Tongue (tissue), 3 donors: ENCODE results near the gene NIM1K. TPM values are rescaled to one million over a fixed set of nuclear protein-coding genes. Genes with fewer than 3 reads are reported as not detected.
"Not testable (repeated sequence)": the region's sequence is repeated elsewhere in the genome, so short reads cannot be mapped to it uniquely, and the experiment has no call there.

Source experiments
- DNase-seq: peaks from one replicate; pipeline ENCODE4 v3.0.0-alpha.2; 2015
- small RNA-seq: library from RNA; depleted of rRNA; stranded (forward); fragments of <200 nt; gene quantifications from one replicate; pipeline ENCODE3, GENCODE V24; 2014; ENCODE audit warnings: low replicate concordance
- total RNA-seq: library from RNA; depleted of rRNA; stranded (reverse); fragments of >200 nt; gene quantifications from one replicate; pipeline ENCODE4 v1.2.3, GENCODE V29; 2014

NIM1K gene
- total RNA-seq, 1 donor from 2014 or later = 1.0 TPM

DNA sequence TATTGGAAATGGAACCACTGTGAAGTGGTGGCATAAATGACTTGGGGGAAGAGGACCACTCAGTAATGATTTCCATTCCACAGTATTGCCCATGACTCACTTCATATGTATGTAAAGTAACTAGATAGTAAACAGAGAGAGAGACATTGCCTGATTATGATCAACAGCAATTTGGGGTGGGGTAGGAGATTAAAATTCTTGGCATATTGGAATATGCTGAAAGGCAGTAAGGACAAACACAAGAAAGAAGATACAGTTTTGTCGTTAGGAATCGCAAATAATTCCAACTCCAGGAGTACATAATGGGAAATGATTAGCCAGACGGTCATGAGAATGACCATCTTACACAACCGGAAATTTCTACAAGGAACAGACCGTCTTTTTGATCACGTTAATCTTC, 122.7 kb downstream of the NIM1K start:
- no peak for DNase-seq

DNA sequence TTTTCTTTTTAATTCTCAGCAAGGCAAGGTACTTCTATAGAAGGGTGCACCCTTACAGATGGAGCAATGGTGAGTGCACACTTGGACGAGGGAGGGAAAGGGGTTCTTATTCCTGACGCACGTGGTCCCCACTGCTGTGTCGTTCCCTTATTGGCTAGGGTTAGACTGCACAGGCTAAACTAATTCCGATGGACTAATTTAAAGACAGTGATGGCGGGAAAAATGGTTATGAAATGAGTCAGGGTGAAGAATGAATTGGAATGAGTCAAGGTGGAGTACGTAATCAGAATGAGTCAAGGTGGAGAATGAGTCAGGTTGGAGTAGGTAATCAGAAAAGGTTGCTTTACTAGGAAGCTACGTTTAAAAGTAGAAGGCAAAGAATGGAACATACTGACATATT, 123.2 kb downstream of the NIM1K start:
- DNase-seq = no peak

- no peak for DNase-seq
Observed at GRCh38 chr5:43315682-43316081, 123.7 kb downstream of the NIM1K start.

DNA sequence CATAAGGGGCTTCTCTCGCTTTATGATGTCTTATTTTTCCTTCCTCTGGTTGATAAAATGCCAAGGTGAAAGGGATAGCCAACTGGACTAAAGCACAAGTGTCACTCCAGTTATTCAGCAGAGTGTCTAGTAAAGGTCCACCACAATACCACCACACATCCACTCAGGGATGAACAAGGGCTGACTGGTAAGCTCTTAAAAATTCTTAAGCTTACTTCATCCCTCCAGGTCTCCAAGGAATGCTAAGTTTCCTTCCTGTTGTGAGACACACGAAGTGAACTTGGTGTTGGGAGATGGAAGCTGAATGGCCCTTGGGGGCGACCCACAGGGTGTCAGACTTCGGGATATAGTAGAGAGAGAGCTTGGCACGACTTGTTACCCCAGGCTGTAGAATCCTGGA, 124.4 kb downstream of the NIM1K start:
- no peak for DNase-seq

DNA sequence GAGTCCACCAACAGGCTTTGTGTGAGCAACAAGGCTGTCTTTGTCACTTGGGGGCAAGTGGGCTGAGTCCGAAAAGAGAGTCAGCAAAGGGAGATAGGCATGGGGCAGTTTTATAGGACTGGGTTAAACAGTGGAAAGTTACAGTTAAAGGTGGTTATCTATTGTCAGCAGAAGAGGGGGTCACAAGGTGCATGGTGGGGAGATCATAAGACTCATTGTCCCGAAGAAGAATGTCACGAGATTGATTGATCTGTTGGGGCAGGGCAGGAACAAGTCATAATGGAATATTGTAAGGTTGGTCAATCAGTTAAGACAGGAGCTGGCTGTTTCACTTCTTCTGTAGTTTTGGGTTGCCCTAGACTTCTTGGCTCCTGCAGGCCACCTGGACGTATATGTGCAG, 128.8 kb downstream of the NIM1K start:
- no peak for DNase-seq

DNA sequence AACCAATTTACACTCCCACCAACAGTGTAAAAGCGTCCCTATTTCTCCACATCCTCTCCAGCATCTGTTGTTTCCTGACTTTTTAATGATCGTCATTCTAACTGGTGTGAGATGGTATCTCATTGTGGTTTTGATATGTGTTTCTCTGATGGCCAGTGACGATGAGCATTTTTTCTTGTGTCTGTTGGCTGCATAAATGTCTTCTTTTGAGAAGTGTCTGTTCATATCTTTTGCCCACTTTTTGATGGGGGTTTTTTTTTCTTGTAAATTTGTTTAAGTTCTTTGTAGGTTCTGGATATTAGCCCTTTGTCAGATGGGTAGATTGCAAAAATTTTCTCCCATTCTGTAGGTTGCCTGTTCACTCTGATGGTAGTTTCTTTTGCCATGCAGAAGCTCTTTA, 131.5 kb downstream of the NIM1K start:
- DNase-seq = not testable (repeated sequence)

GRCh38 chr5:43325624-43326023, 133.6 kb downstream of the NIM1K start:
- not testable (repeated sequence) for DNase-seq

Small RNAs within 50 kb of the gene (small RNA-seq; reads per million reads assigned to genes)
- gene AC106800.4 = not detected

Other genes with a start within 250 kb of the NIM1K start
- gene ANXA2R, start 151.9 kb upstream of the NIM1K start, total RNA-seq = 2.7 TPM
- gene ZNF131, start 71.3 kb upstream of the NIM1K start, total RNA-seq = 42.1 TPM
- gene HMGCS1, start 121.2 kb downstream of the NIM1K start, total RNA-seq = 111 TPM
- 13.0 TPM for gene CCL28, start 220.2 kb downstream of the NIM1K start, total RNA-seq